GM12878 (cell line): ENCODE data around the gene FRMD5. TPM values are rescaled to one million over a fixed set of nuclear protein-coding genes. Genes with fewer than 3 reads are reported as not detected.

ENCODE experiments used
- ATAC-seq: fragments of 200-7000 bp; cut with Tn5 transposase; 3 replicates; pipeline ENCODE4 v1.9.1; 2020; ENCODE audit warnings: mild to moderate bottlenecking, moderate library complexity
- BruUV-seq: library from RNA; stranded (reverse); fragments of 400-500 nt; replicated peaks from 2 replicates; lab custom pipeline; 2021; lab: Mats Ljungman, UMichigan
- CTCF ChIA-PET: fragments of 300-600 bp; sonication (Branson Sonifier 250); formaldehyde crosslinking; extraction: SDS; loops from one replicate; lab custom pipeline; 2021; ENCODE audit warnings: inconsistent platforms; lab: Yijun Ruan, JAX
- POLR2A ChIA-PET: fragments of 350-600 bp; formaldehyde crosslinking; extraction: SDS; loops from one replicate; lab custom pipeline; 2021; ENCODE audit warnings: inconsistent platforms; lab: Charles Lee
- RAD21 ChIA-PET: fragments of 300-600 bp; sonication (Branson Sonifier 250); formaldehyde crosslinking; loops from one replicate; lab custom pipeline; 2023; ENCODE audit warnings: antibody characterized with exemption; ENCODE audit not compliant: unreplicated experiment; lab: Charles Lee
- SMC1A ChIA-PET: fragments of 300-600 bp; sonication (Branson Sonifier 250); formaldehyde crosslinking; loops from one replicate; lab custom pipeline; 2023; ENCODE audit not compliant: unreplicated experiment, uncharacterized antibody; lab: Charles Lee
- DNase-seq: peaks from one replicate; pipeline ENCODE4 v3.0.0-alpha.2; 2011; ENCODE audit warnings: low read depth, low spot score
- FAIRE-seq: peaks from 3 replicates; lab custom pipeline; 2011; peaks lifted over from hg19 to GRCh38; lab: Jason Lieb, UNC
- H2AFZ ChIP-seq: 2 replicates; pipeline ENCODE4 v1.6.0; 2011; ENCODE audit warnings: low read depth, low read length, control low read depth; ENCODE audit not compliant: control insufficient read depth
- H3K27ac ChIP-seq: 2 replicates; pipeline ENCODE4 v1.5.1; 2011; ENCODE audit warnings: control low read depth; ENCODE audit not compliant: control insufficient read depth, insufficient read depth
- H3K27me3 ChIP-seq, 2 experiments: replicated peaks in 1 of 2; 2 replicates each; pipeline versions ENCODE4 v1.6.0 to v1.6.1; 2011; ENCODE audit warnings: low read length in 1 of 2; ENCODE audit not compliant: control insufficient read depth in 2 of 2, insufficient read depth in 2 of 2
- H3K36me3 ChIP-seq, 2 experiments: 2 replicates each; pipeline ENCODE4 v1.5.1; 2011; ENCODE audit warnings: low read length in 1 of 2; ENCODE audit not compliant: control insufficient read depth in 2 of 2, insufficient read depth in 2 of 2
- H3K4me1 ChIP-seq: 2 replicates; pipeline ENCODE4 v1.6.1; 2011; ENCODE audit warnings: mild to moderate bottlenecking, low read length, moderate library complexity, mixed read lengths; ENCODE audit not compliant: control insufficient read depth, insufficient read depth
- H3K4me2 ChIP-seq: 2 replicates; pipeline ENCODE4 v1.6.0; 2011; ENCODE audit warnings: control low read depth; ENCODE audit not compliant: control insufficient read depth, insufficient read depth
- H3K4me3 ChIP-seq: fragments of 200-600 bp; sonication (generic); 2 replicates; pipeline ENCODE4 v1.5.1; 2016
- H3K79me2 ChIP-seq: 2 replicates; pipeline ENCODE4 v1.6.0; 2011; ENCODE audit warnings: low read length; ENCODE audit not compliant: control insufficient read depth, insufficient read depth
- H3K9ac ChIP-seq: 2 replicates; pipeline ENCODE4 v1.8.0; 2011; ENCODE audit warnings: low read length, control low read depth, mixed read lengths; ENCODE audit not compliant: control insufficient read depth, insufficient read depth
- H3K9me3 ChIP-seq: replicated peaks from 3 replicates; pipeline ENCODE4 v1.5.1; 2011; ENCODE audit warnings: mild to moderate bottlenecking, low read length; ENCODE audit not compliant: control insufficient read depth, insufficient read depth
- H4K20me1 ChIP-seq: 2 replicates; pipeline ENCODE4 v1.6.0; 2011; ENCODE audit not compliant: control insufficient read depth, insufficient read depth
- EED ChIP-seq: sonication (generic); IDR thresholded peaks from 2 replicates; pipeline ENCODE4 v1.6.1; 2016; ENCODE audit warnings: antibody characterized with exemption, low read depth
- EP300 ChIP-seq, 2 experiments: fragments of 150-350 bp in 1 of 2; IDR thresholded peaks; 2 replicates each; pipeline ENCODE4 v1.6.1; 2011 to 2012; ENCODE audit warnings: low read depth in 2 of 2, low read length in 2 of 2, borderline replicate concordance in 1 of 2, improper control_type of control experiment in 1 of 2, inconsistent platforms in 1 of 2; ENCODE audit not compliant: control insufficient read depth in 1 of 2
- GABPA ChIP-seq: IDR thresholded peaks from 2 replicates; pipeline ENCODE4 v1.6.1; 2014; ENCODE audit warnings: antibody characterized with exemption, low read depth, mild to moderate bottlenecking, inconsistent platforms
- IKZF1 ChIP-seq: fragments of 450-650 bp; conservative IDR thresholded peaks from 2 replicates; pipeline ENCODE4 v1.6.1; 2017; ENCODE audit warnings: antibody characterized with exemption, mild to moderate bottlenecking
- ZBTB40 ChIP-seq: fragments of 450-650 bp; IDR thresholded peaks from 2 replicates; pipeline ENCODE4 v1.6.1; 2016; ENCODE audit warnings: mild to moderate bottlenecking, moderate library complexity, borderline replicate concordance
- WGBS: methylation state at CpG from one replicate; pipeline ENCODE4 v1.1.6; 2016; ENCODE audit warnings: low lambda C conversion rate; ENCODE audit not compliant: insufficient replicate concordance, insufficient coverage; ENCODE audit errors: missing lambda C conversion rate; 5-methylcytosine and 5-hydroxymethylcytosine counted together
- in situ Hi-C: fragments of 300-500 bp; cut with MboI; formaldehyde crosslinking; loops from 9 replicates; pipeline ENCODE4 v1.14.3; 2018; ENCODE audit warnings: mixed read lengths
- intact Hi-C: fragments of 100-400 bp; cut with micrococcal nuclease; formaldehyde crosslinking; loops from one replicate; pipeline ENCODE4 v1.14.2; 2022; ENCODE audit not compliant: unreplicated experiment
- polyA plus RNA-seq, 11 experiments: library from polyadenylated mRNA; depleted of rRNA in 4 of 11; unstranded in 6 of 11; stranded (reverse) in 5 of 11; fragments of >200 nt; fragmentation: Nextera tagmentation in 4 of 11; fragmentation: Illumina TruSeq in 1 of 11; extraction: Ambion mirVana in 4 of 11; extraction: Trizol in 1 of 11; gene quantifications; 1 replicate in 1 of 11; 2 replicates in 10 of 11; pipeline versions ENCODE4 v1.2.1 to v1.2.3, GENCODE V29; 2011 to 2016; ENCODE audit warnings: inconsistent platforms in 2 of 11, missing spikeins in 2 of 11, low read depth in 1 of 11
- total RNA-seq, 4 experiments: library from RNA; depleted of rRNA in 3 of 4; stranded (reverse); fragments of >200 nt in 3 of 4; fragmentation: Illumina TruSeq in 1 of 4; extraction: Trizol in 1 of 4; gene quantifications; 2 replicates each; pipeline versions ENCODE4 v1.2.1 to v1.2.3, GENCODE V29; 2013 to 2021
- TF ChIP-seq, protein P1 (sequence below): IDR thresholded peaks from 2 replicates; pipeline ENCODE4 v1.6.1; 2012; ENCODE audit warnings: low read depth, low read length, improper control_type of control experiment

Gene FRMD5
- total and polyA plus RNA-seq, 10 of the 15 experiments (the other 5 are each of a cell fraction or from before 2014, with no cell fraction given) = 0.26 to 6.4 (median 0.68) TPM; not detected in 1

DNA sequence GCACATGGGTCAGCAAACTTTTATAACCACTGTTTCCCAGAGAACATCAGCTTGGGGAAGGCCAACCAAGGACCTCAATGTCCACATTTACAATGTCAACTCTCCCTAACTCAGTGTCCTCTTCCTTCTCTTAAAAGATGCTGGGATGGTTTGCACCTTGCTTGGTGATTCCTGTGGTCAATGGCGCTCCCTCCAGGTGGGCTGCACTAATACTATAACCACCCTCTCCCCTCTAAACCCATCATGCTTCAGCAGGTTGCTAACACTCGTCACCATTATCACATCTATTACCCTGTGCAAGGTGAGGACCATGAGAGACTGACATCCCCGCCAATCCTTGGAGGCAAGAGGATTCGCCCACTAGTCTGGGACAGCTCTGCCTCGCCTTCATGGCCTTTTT, 65.2 kb downstream of the FRMD5 start:
- H3K27me3 ChIP-seq = no peaks in the 10 kb centered on the region; a peak in 1 of 4 replicates
- in situ Hi-C loops = no loop called here
- no peak overlapping the region for H3K27ac ChIP-seq
- H3K4me2 ChIP-seq = no peak overlapping the region
- ChIA-PET POLR2A (no interaction called here), CTCF (no interaction called here), SMC1A (interaction anchor here (0.7 to 1.7 kb wide), 4 partner anchors 10 to 226 kb away, joined by 3 to 6 read pairs (median 3); no protein-coding TSS in a partner anchor), RAD21 (no interaction called here)
- no TSS peak for BruUV-seq
- no peaks in the 10 kb centered on the region for H3K4me1 ChIP-seq
- 28% methylated on average over 5 of the region's 5 CpGs for WGBS
- FAIRE-seq (no peak), DNase-seq (no peak), ATAC-seq (no peak)
- no peak overlapping the region for H3K9ac ChIP-seq
- intact Hi-C loops = loop anchor here (10.0 kb wide), 1 partner anchor 65 kb away; the partner anchor contains the start of gene FRMD5
- no peak overlapping the region for H2AFZ ChIP-seq
- no peaks in the 10 kb centered on the region for H4K20me1 ChIP-seq
- no peaks in the 10 kb centered on the region for H3K79me2 ChIP-seq
- no peaks in the 10 kb centered on the region for H3K9me3 ChIP-seq
- TF ChIP-seq IKZF1 (no peak), EED (no peak), ZBTB40 (no peak), GABPA (no peak), EP300 (IDR thresholded peaks at IDR 0.05; ENCODE audit: borderline replicate concordance in 1 of 2, control insufficient read depth in 1 of 2, low read depth in 2 of 2, low read length in 2 of 2) (no peak)
- TF ChIP-seq, protein P1, sequence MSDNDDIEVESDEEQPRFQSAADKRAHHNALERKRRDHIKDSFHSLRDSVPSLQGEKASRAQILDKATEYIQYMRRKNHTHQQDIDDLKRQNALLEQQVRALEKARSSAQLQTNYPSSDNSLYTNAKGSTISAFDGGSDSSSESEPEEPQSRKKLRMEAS = no peak
- no peak overlapping the region for H3K4me3 ChIP-seq
- no peaks in the 10 kb centered on the region for H3K36me3 ChIP-seq
